Stromal cell of bone marrow (primary cell): Measurements from ENCODE around the gene MARCHF3.
"Not testable (repeated sequence)": the region's sequence is repeated elsewhere in the genome, so short reads cannot be mapped to it uniquely, and the experiment has no call there.

Source experiments
- DNase-seq: peaks from one replicate; pipeline ENCODE4 v3.0.0-alpha.2; 2012; ENCODE audit warnings: low read depth

MARCHF3 gene

GRCh38 chr5:126847456-126847820, 182.9 kb downstream of the MARCHF3 start:
- no peak for DNase-seq

DNA sequence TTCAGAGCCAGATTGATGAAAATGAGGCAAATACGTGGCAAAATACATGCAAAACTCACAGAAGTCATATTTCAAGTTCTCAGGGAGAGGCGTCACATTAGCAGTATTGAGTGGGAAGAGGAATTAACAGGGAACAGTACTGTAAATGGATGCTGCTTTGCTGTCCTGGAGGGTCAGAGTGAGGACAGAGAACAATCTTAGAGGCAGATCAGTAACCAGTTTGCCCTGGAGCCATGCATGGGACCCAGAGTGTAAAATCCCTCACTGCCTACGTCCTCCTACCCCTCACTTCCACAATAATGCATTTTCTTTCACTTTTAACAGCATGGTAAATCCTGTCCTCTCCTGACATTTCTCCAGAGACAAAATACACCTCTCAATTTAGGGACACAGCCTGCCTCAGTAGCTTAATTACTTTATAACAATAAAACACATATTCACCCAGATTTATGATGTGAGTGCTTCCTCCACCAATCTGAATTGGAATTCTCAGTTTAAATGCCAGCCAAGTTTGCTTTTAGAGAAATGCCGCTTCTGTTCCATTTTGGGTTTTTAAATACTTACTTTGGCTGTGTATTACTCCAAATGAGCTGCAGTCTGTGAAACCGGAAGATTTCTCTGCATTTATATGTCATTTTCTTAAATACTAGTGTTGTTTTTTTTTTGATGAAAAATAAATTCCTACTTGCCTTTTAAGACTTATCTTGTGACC, 183.5 kb downstream of the MARCHF3 start:
- no peak for DNase-seq

DNA sequence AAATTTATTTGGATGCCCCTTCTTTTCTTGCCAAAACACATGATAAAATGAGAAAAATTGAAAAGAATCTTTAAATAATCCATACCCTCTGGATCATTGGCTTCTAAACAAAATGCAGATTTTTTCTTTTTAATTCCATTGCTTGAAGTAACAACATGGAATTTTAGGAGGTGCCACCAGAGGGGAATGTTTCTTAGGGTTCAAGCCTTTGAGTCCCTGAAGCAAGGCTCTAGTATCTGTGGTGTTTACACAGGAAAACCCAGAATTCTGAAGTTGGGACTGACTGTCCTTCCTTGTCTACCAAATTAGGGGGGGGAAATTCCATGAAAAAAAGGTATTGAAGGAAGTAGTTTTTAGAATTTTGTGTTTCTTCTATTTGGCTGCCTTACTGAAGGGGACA, 184.0 kb downstream of the MARCHF3 start:
- DNase-seq: no peak

GRCh38 chr5:126845470-126846070, 184.8 kb downstream of the MARCHF3 start:
- DNase-seq: not testable (repeated sequence)

DNA sequence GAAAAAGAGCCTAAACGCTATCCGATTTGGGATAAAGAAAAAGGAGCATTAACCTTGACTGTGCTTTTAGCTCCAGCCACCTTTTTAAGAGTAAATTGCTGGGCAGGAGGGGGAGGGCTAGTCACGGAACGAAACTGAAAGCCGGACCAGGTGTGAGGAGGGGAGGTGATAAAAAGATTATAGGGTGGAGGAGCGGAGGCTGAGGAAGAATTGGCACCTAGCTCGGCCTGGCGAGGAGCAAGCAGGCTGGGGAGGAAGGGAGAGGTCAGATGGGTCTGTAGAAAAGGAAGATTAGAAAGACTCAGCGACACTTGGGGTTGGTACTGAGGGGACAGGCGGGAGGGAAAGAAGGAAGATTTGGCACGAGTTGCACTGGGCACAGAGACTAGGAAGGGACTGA, 187.0 kb downstream of the MARCHF3 start:
- DNase-seq: not testable (repeated sequence)

GRCh38 chr5:126839407-126839806, 191.0 kb downstream of the MARCHF3 start:
- DNase-seq: not testable (repeated sequence)

DNA sequence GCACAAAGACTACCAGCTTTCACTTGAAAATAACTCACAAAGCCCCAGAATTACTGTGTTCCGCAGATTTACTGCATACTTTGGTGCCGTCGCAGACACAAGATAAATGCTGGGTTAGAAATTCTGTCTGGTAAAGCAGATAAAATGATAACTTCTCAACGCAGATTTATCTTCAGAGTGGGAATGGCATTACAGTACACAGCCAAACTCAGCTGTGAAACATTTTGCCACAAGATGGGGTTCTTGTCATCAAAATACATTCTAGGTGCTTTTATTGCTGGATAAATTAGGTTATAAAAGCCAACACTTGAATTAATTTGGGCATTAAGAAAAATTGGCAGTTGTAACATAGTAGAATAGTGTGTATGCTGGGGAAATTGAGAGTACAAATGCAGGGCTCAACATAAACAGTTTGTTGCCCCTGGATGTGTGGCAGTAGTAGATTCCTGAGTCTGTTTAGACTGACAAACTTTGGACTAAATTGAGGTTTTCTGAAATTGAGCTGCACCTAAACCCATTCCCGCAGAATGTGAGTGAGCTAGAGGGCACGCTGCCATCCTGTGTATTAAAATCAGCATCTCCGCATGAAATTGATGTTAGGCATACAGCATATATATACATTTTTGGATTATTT, 192.3 kb downstream of the MARCHF3 start:
- no peak for DNase-seq

GRCh38 chr5:126837242-126837641, 193.1 kb downstream of the MARCHF3 start:
- DNase-seq: no peak

- no peak for DNase-seq
Observed at GRCh38 chr5:126836778-126837177, 193.6 kb downstream of the MARCHF3 start.

- no peak for DNase-seq
Observed at GRCh38 chr5:126831156-126831555, 199.2 kb downstream of the MARCHF3 start.

DNA sequence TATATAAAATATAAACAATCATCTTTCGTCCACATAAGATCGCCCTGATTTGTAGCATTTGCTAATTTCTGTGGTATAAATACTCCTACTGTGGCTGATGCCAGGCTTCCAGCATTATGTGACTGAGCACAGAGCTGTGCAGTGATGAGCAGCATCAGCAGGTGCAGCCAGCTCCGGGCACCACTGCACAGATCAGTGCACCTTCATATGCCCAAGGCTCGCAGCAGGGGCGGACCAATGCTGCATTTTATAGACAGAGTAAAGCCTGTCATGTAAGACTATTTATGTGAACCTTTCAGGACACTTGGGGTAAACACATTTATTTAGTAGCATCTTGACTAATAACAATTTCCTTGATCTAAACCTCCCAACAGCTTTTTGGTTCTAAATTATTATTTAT, 200.3 kb downstream of the MARCHF3 start:
- DNase-seq: no peak

DNA sequence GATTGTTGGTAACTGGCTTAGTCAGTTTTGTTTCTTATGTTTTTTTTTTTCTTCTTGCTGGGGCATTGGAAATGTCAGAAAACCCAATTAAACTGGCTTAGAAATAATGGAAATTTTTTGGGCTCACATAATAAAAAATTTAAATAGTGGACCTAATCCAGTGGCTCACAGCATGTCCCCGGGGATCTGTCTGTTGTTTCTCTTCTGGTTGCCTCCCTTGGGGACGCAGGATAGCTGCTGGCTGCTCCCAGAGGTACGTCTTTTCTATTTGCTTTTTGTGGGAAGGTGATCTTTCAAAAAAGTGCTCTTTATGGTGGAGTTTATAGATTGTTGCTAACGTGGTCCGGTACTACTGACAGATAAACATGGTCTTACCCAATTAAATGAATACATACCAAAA, 201.3 kb downstream of the MARCHF3 start:
- no peak for DNase-seq

DNA sequence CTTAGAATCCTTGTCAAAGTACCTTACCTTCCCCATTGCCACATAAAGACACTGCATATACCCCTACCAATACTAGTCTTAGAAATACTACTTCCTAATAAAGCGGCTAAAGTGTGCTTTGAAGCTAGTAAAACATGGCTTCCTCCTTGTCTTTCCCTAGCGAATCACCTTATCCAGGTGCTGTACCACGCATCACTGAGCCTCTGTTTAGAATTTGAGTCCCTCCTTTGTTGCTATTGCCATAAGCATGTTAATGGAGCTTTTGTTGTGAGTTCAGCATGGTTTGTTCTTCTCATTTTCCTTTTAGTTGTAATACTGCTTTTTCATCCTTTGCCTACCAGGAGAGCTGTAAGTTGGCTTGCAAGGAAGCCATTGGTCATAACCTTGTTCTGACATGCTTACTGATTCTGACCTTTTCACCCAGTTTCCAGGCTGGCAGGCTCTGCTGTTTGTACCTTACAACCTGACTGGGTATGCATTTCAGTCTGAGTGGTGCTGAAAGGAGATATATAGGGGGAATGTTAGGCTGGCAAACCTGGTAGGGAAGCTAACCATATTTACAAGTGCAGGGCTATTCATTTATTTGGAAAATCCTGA, 203.6 kb downstream of the MARCHF3 start:
- no peak for DNase-seq

- no peak for DNase-seq
Observed at GRCh38 chr5:126819253-126819652, 211.1 kb downstream of the MARCHF3 start.

GRCh38 chr5:126818736-126819135, 211.6 kb downstream of the MARCHF3 start:
- DNase-seq: no peak
